ENCODE measurements around the gene NELFCD.

GRCh38 chr20:58970146-58970545 lies 10.9 kb upstream of the NELFCD start:
- no peak for TF ChIP-seq CTCF (IDR thresholded peaks at IDR 0.05; ENCODE audit: low read depth, low read length)
- TF ChIP-seq EZH2phosphoT487 (IDR thresholded peaks at IDR 0.05; ENCODE audit: low read depth), result no peak

All from OCI-LY3 (cell line).